Measurements from ENCODE around the gene GGTLC3.
"Not testable (repeated sequence)": the region's sequence is repeated elsewhere in the genome, so short reads cannot be mapped to it uniquely, and the experiment has no call there.

GGTLC3 gene

GRCh38 chr22:18518061-18518460 lies at the start of gene GGTLC3:
Gene GGTLC3 (minus strand): TSS chr22:18518161. CDS start chr22:18517897, 264 bp downstream.
- not testable (repeated sequence) for DNase-seq

GRCh38 chr22:18560099-18560974 lies 42.4 kb upstream of the GGTLC3 start:
- not testable (repeated sequence) for DNase-seq

DNA sequence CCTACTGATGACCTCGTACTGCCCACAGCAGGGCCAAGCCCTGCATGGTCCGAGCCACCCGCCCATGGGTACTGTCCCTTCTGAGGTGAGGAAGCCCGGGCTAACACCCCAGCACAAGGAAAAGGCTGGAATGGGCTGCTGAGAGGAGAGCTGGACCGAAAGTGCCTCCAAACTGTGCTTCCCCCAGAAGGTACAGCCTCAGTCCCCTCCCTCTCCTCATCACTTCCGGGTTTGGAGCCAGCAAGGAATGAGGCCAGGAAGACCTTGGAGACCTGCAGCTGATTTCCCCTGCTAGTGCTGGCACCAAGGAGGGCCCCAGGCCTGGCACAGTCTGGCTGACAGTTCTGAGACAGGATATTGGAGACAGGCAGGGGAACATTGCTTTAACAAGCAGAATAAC lies 41.0 kb upstream of the GGTLC3 start:
- DNase-seq, result not testable (repeated sequence)

DNA sequence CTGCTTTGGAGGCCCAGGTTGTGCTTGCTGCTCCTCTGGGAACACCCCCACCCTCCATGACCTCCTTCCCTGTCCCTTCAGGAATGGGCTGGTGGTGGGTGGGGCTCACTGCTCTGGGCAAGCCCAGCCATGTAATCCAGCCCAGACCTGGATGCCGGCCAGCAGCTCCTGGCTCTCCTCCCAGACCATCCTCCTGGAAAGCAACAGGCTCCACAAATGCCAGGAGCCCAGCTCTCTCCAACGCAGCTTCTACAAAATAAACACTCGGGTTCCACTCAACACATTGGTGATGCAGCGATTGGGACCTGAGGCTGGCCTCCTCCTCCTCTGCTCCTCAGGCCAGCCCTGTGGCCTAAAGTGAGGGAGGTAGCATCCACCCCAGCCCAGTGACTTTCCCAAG lies 40.6 kb upstream of the GGTLC3 start:
- not testable (repeated sequence) for DNase-seq

DNA sequence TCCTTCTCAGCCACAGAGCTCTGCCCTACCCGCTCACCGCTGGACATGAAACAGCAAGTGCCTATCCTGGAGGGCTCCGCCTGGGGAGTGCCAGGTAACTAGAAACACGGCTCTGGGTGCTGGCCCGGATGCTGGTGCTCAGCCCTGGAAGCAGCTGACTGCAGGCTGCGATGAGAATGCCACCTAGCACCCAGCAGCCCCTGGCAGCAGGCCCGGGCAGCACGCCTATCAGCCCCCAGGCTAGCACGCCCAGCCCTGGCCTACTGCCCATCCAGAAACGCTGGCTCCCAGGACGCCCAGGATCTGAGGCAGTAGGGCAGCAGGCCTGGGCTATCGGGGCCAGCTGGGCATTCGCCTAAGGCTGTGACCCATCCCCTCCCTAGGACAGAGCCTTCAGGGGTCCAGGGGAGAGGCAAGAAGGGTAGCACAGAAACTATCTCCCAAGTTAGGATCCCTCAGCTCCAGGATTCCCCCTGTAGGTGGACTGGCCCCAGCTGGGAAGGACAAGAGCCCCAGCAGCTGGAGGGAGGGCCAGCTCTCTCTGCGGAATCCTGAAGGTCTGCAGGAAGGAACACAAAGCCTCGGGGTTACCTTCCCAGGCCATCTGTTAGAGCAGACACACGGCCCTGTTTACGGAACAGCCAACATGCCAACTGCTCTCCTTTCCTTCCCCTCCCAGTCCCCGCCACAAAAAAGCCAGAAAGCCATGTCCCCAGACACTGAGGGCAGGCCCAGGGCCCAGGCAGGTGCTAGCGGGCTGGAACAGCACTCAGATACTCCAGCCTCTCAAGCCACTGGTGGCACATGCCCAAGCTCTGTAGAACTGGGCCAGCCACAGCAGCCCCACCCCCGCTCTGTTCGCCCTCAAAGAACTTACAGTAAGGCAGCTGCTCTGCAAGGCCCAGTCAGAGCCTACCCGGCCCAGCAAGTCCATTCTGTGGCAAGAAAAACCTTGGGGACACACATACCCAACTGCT lies 36.6 kb upstream of the GGTLC3 start:
- DNase-seq, result not testable (repeated sequence)

- DNase-seq, result not testable (repeated sequence)
Measured at GRCh38 chr22:18552839-18553597, 35.1 kb upstream of the GGTLC3 start.

- not testable (repeated sequence) for DNase-seq
Measured at GRCh38 chr22:18551046-18551445, 33.1 kb upstream of the GGTLC3 start.

DNA sequence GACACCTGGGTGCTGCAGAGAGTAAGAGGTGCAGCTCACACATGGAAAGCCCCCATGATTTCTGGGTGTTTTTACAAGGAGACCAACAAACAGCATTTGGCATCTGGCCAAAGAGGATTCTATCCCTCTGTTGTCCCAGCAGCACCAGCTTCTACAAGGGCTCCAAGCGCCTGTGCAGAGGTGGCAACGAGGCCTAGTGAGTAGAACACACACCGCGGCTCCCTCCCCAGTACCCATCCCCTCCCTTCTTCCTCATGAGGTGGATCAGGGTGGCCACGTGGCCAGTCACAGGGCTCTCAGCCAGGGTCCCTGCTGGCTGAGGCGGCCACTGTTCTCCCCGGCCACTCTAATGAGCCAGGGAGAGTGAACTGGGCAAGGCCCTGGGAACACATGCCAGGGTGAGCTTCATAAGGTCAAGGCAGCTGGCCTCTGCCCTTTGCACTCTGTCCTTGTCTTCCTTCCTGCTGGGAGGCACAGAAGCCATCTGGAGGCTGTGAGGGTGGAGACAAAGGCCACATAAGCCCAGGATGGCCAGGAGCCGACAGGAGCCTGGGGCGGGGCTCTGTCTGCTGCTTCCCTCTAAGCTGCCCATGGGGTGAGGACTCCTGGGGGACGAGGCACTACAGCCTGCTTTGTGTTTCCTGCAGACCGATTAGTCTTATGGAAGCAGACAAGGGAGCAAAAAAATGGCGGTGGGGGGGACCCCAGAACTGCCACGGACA lies 31.7 kb upstream of the GGTLC3 start:
- DNase-seq, result not testable (repeated sequence)

DNA sequence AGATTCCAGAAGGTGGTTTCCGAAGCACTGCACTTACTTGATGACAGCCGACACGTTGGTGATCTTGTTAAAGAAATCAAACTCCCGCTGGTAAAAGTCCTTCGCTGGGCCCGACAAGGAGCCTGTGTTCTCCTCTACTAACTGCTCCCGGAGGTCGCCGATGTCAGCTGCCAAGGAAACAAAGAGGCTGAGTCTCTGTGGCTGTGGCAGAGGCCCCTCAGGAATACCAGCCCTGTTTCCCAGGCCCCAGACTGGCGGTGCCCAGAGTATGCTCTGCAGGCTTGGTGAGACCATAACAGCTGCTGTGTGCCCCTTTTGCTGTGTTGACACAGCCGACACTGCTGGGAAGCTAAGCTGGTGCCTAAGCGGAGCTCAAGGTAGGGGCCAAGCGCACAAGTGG lies 26.7 kb upstream of the GGTLC3 start:
- not testable (repeated sequence) for DNase-seq

DNA sequence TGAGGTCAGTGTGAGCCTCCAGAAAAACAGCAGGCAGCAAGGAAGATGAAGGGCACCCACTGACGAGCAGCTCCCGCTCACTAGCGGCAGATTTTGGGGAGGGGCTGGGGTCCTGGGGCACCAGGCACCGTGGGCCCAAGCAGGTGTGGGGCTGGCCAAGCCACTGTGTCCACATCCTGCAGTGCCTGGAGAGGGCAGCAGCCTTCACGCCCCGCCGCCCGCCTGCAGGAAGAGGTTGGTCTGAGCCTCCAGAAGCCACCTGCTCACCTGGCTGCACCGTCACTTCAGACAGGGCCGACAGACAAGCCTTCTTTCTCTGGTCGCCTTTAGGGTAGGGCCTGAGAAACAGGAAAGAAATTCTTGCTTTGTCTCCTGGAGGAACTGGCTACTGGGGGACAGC lies 25.4 kb upstream of the GGTLC3 start:
- not testable (repeated sequence) for DNase-seq

DNA sequence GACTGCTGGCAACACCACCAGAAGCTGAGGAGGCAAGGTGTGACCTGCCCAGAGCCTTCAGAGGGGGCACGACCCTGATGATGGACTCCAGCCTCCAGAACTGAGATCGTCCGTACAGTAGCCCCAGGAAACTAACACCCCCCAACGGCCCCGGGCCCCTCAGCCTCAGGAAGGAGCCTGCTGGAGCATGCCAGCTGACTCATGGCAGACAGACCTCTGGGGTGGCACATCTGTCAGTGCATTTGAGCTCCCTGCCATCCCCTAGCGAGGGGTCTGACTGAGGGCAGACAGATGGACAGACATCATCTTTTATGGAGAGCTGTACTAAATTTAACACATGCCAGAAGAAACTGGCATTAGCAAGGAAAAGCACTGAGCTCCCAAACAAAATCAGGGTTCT lies 22.0 kb upstream of the GGTLC3 start:
- DNase-seq, result not testable (repeated sequence)

DNA sequence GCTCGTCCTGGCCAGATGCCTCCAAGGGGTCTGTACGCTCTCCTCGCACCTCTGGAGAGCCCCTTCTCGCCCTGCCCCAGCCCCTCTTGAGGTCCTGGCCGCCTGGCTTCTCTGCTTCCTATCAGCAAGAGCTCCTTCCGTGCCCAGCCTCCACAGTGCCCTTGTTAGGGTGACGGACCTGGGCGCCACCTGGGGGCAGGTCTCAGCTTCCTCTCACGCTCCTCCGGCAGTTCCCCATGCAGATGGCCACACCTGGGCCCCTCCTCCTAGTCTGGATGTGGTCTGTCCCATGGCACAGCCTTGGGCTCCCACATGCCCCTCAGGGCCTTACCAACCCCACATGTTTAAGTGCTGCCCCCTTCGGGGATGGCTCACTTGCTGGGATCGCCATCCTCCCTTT lies 16.4 kb upstream of the GGTLC3 start:
- not testable (repeated sequence) for DNase-seq

GRCh38 chr22:18533633-18534032 lies 15.7 kb upstream of the GGTLC3 start:
- not testable (repeated sequence) for DNase-seq

- not testable (repeated sequence) for DNase-seq
Measured at GRCh38 chr22:18529416-18530145, 11.6 kb upstream of the GGTLC3 start.

- DNase-seq, result not testable (repeated sequence)
Measured at GRCh38 chr22:18528597-18529415, 10.8 kb upstream of the GGTLC3 start.

- not testable (repeated sequence) for DNase-seq
Measured at GRCh38 chr22:18527752-18528596, 10.0 kb upstream of the GGTLC3 start, which contains the start of gene TMEM191B. Gene TMEM191B (plus strand): TSS chr22:18527802. CDS start chr22:18527981, 179 bp downstream.

- not testable (repeated sequence) for DNase-seq
Measured at GRCh38 chr22:18523328-18523727, 5.4 kb upstream of the GGTLC3 start.

GRCh38 chr22:18522762-18523161 lies 4.8 kb upstream of the GGTLC3 start:
- DNase-seq, result not testable (repeated sequence)

DNA sequence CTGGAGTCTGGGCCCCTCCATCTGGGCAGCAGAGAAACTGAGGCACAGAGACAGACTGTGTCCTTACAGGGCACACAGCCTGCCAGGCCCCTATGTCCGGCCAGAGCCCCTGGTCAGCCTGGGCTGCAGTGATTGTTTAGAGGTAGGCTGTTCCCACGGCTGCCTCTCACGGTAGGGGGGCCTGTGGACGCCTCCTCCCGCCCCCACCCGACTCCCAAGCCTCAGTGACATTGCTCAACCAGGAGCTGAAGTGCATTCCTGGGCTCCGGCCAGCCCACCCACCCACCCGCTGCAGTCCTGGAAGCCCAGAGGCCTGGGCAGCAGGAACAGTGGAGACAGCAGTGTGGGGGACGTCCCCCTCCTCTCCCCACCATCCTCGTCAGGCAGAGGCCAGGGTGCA lies 4.5 kb downstream of the GGTLC3 start:
- DNase-seq, result not testable (repeated sequence)
